GM12878 (cell line): Measurements from ENCODE around the gene DNAJC18. TPM values are rescaled to one million over a fixed set of nuclear protein-coding genes. Genes with fewer than 3 reads are reported as not detected.

Experiments used
- ATAC-seq: fragments of 200-7000 bp; cut with Tn5 transposase; 3 replicates; pipeline ENCODE4 v1.9.1; 2020; ENCODE audit warnings: mild to moderate bottlenecking, moderate library complexity
- BruUV-seq: library from RNA; stranded (reverse); fragments of 400-500 nt; replicated peaks from 2 replicates; lab custom pipeline; 2021; lab: Mats Ljungman, UMichigan
- CTCF ChIA-PET: fragments of 300-600 bp; sonication (Branson Sonifier 250); formaldehyde crosslinking; extraction: SDS; loops from one replicate; lab custom pipeline; 2021; ENCODE audit warnings: inconsistent platforms; lab: Yijun Ruan, JAX
- POLR2A ChIA-PET: fragments of 350-600 bp; formaldehyde crosslinking; extraction: SDS; loops from one replicate; lab custom pipeline; 2021; ENCODE audit warnings: inconsistent platforms; lab: Charles Lee
- RAD21 ChIA-PET: fragments of 300-600 bp; sonication (Branson Sonifier 250); formaldehyde crosslinking; loops from one replicate; lab custom pipeline; 2023; ENCODE audit warnings: antibody characterized with exemption; ENCODE audit not compliant: unreplicated experiment; lab: Charles Lee
- SMC1A ChIA-PET: fragments of 300-600 bp; sonication (Branson Sonifier 250); formaldehyde crosslinking; loops from one replicate; lab custom pipeline; 2023; ENCODE audit not compliant: unreplicated experiment, uncharacterized antibody; lab: Charles Lee
- DNase-seq: peaks from one replicate; pipeline ENCODE4 v3.0.0-alpha.2; 2011; ENCODE audit warnings: low read depth, low spot score
- FAIRE-seq: peaks from 3 replicates; lab custom pipeline; 2011; peaks lifted over from hg19 to GRCh38; lab: Jason Lieb, UNC
- H2AFZ ChIP-seq: 2 replicates; pipeline ENCODE4 v1.6.0; 2011; ENCODE audit warnings: low read depth, low read length, control low read depth; ENCODE audit not compliant: control insufficient read depth
- H3K27ac ChIP-seq: 2 replicates; pipeline ENCODE4 v1.5.1; 2011; ENCODE audit warnings: control low read depth; ENCODE audit not compliant: control insufficient read depth, insufficient read depth
- H3K27me3 ChIP-seq, 2 experiments: replicated peaks in 1 of 2; 2 replicates each; pipeline versions ENCODE4 v1.6.0 to v1.6.1; 2011; ENCODE audit warnings: low read length in 1 of 2; ENCODE audit not compliant: control insufficient read depth in 2 of 2, insufficient read depth in 2 of 2
- H3K36me3 ChIP-seq, 2 experiments: 2 replicates each; pipeline ENCODE4 v1.5.1; 2011; ENCODE audit warnings: low read length in 1 of 2; ENCODE audit not compliant: control insufficient read depth in 2 of 2, insufficient read depth in 2 of 2
- H3K4me1 ChIP-seq: 2 replicates; pipeline ENCODE4 v1.6.1; 2011; ENCODE audit warnings: mild to moderate bottlenecking, low read length, moderate library complexity, mixed read lengths; ENCODE audit not compliant: control insufficient read depth, insufficient read depth
- H3K4me2 ChIP-seq: 2 replicates; pipeline ENCODE4 v1.6.0; 2011; ENCODE audit warnings: control low read depth; ENCODE audit not compliant: control insufficient read depth, insufficient read depth
- H3K4me3 ChIP-seq: fragments of 200-600 bp; sonication (generic); 2 replicates; pipeline ENCODE4 v1.5.1; 2016
- H3K79me2 ChIP-seq: 2 replicates; pipeline ENCODE4 v1.6.0; 2011; ENCODE audit warnings: low read length; ENCODE audit not compliant: control insufficient read depth, insufficient read depth
- H3K9ac ChIP-seq: 2 replicates; pipeline ENCODE4 v1.8.0; 2011; ENCODE audit warnings: low read length, control low read depth, mixed read lengths; ENCODE audit not compliant: control insufficient read depth, insufficient read depth
- H3K9me3 ChIP-seq: replicated peaks from 3 replicates; pipeline ENCODE4 v1.5.1; 2011; ENCODE audit warnings: mild to moderate bottlenecking, low read length; ENCODE audit not compliant: control insufficient read depth, insufficient read depth
- H4K20me1 ChIP-seq: 2 replicates; pipeline ENCODE4 v1.6.0; 2011; ENCODE audit not compliant: control insufficient read depth, insufficient read depth
- ATF7 ChIP-seq: fragments of 450-650 bp; IDR thresholded peaks from 2 replicates; pipeline ENCODE4 v1.6.1; 2016; ENCODE audit warnings: low read depth, mild to moderate bottlenecking
- BHLHE40 ChIP-seq, 2 experiments: fragments of 450-650 bp in 1 of 2; IDR thresholded peaks; 2 replicates each; pipeline ENCODE4 v1.6.1; 2011 to 2017; ENCODE audit warnings: low read depth in 2 of 2, borderline replicate concordance in 1 of 2, improper control_type of control experiment in 1 of 2, low read length in 1 of 2, mild to moderate bottlenecking in 1 of 2
- EP300 ChIP-seq, 2 experiments: fragments of 150-350 bp in 1 of 2; IDR thresholded peaks; 2 replicates each; pipeline ENCODE4 v1.6.1; 2011 to 2012; ENCODE audit warnings: low read depth in 2 of 2, low read length in 2 of 2, borderline replicate concordance in 1 of 2, improper control_type of control experiment in 1 of 2, inconsistent platforms in 1 of 2; ENCODE audit not compliant: control insufficient read depth in 1 of 2
- HDAC2 ChIP-seq: fragments of 200-600 bp; sonication (generic); IDR thresholded peaks from 2 replicates; pipeline ENCODE4 v1.6.1; 2017
- IKZF2 ChIP-seq, 2 experiments: fragments of 450-650 bp; IDR thresholded peaks; 2 replicates each; pipeline ENCODE4 v1.6.1; 2017; ENCODE audit warnings: mild to moderate bottlenecking in 2 of 2, moderate library complexity in 2 of 2
- LARP7 ChIP-seq: fragments of 450-650 bp; IDR thresholded peaks from 2 replicates; pipeline ENCODE4 v1.6.1; 2017; ENCODE audit warnings: mild to moderate bottlenecking
- SMAD1 ChIP-seq: fragments of 450-650 bp; IDR thresholded peaks from 2 replicates; pipeline ENCODE4 v1.6.1; 2018; ENCODE audit warnings: mild to moderate bottlenecking, low read depth; ENCODE audit not compliant: partially characterized antibody
- USF2 ChIP-seq: IDR thresholded peaks from 2 replicates; pipeline ENCODE4 v1.6.1; 2011; ENCODE audit warnings: low read depth, low read length, improper control_type of control experiment, borderline replicate concordance
- ZNF24 ChIP-seq: fragments of 450-650 bp; IDR thresholded peaks from 2 replicates; pipeline ENCODE4 v1.6.1; 2017; ENCODE audit warnings: antibody characterized with exemption, mild to moderate bottlenecking
- ZSCAN29 ChIP-seq: fragments of 450-650 bp; IDR thresholded peaks from 2 replicates; pipeline ENCODE4 v1.6.1; 2017; ENCODE audit warnings: mild to moderate bottlenecking, moderate library complexity
- WGBS: methylation state at CpG from one replicate; pipeline ENCODE4 v1.1.6; 2016; ENCODE audit warnings: low lambda C conversion rate; ENCODE audit not compliant: insufficient replicate concordance, insufficient coverage; ENCODE audit errors: missing lambda C conversion rate; 5-methylcytosine and 5-hydroxymethylcytosine counted together
- in situ Hi-C: fragments of 300-500 bp; cut with MboI; formaldehyde crosslinking; loops from 9 replicates; pipeline ENCODE4 v1.14.3; 2018; ENCODE audit warnings: mixed read lengths
- intact Hi-C: fragments of 100-400 bp; cut with micrococcal nuclease; formaldehyde crosslinking; loops from one replicate; pipeline ENCODE4 v1.14.2; 2022; ENCODE audit not compliant: unreplicated experiment
- polyA plus RNA-seq, 11 experiments: library from polyadenylated mRNA; depleted of rRNA in 4 of 11; unstranded in 6 of 11; stranded (reverse) in 5 of 11; fragments of >200 nt; fragmentation: Nextera tagmentation in 4 of 11; fragmentation: Illumina TruSeq in 1 of 11; extraction: Ambion mirVana in 4 of 11; extraction: Trizol in 1 of 11; gene quantifications; 1 replicate in 1 of 11; 2 replicates in 10 of 11; pipeline versions ENCODE4 v1.2.1 to v1.2.3, GENCODE V29; 2011 to 2016; ENCODE audit warnings: inconsistent platforms in 2 of 11, missing spikeins in 2 of 11, low read depth in 1 of 11
- total RNA-seq, 4 experiments: library from RNA; depleted of rRNA in 3 of 4; stranded (reverse); fragments of >200 nt in 3 of 4; fragmentation: Illumina TruSeq in 1 of 4; extraction: Trizol in 1 of 4; gene quantifications; 2 replicates each; pipeline versions ENCODE4 v1.2.1 to v1.2.3, GENCODE V29; 2013 to 2021

Gene DNAJC18
- total and polyA plus RNA-seq, 10 of the 15 experiments (the other 5 are each of a cell fraction or from before 2014, with no cell fraction given), result 6.4 to 26.7 (median 17.7) TPM

GRCh38 chr5:139371482-139372435 is 67.6 kb downstream of the DNAJC18 start:
- POLR2A ChIA-PET, result interaction anchor here (0.7 kb wide), 2 partner anchors 9 to 26 kb away, joined by 3 to 4 read pairs; no protein-coding TSS in a partner anchor
- in situ Hi-C loops (no loop called here), intact Hi-C loops (no loop called here)
- Histone ChIP-seq H3K9me3 (no peaks in the 10 kb centered on the region), H3K79me2 (no peaks in the 10 kb centered on the region), H3K27ac (no peak overlapping the region), H3K36me3 (peaks cover 0 to 13% of the 10 kb centered on the region in 2 experiments; a peak in 1 of 4 replicates), H3K9ac (no peak overlapping the region), H2AFZ (no peak overlapping the region), H3K27me3 (no peaks in the 10 kb centered on the region), H4K20me1 (no peaks in the 10 kb centered on the region), H3K4me2 (no peak overlapping the region), H3K4me1 (no peaks in the 10 kb centered on the region), H3K4me3 (no peak overlapping the region)
- ATAC-seq (no peak), DNase-seq (no peak), FAIRE-seq (no peak)
- CTCF ChIA-PET, result interaction anchor here (1.3 to 1.8 kb wide), 2 partner anchors 17 to 121 kb away, joined by 4 read pairs; no protein-coding TSS in a partner anchor
- WGBS, result 70% methylated on average over 7 of the region's 7 CpGs
- no TSS peak for BruUV-seq
- RAD21 ChIA-PET, result interaction anchor here (0.6 kb wide), 1 partner anchor 121 kb away, joined by 3 read pairs; no protein-coding TSS in a partner anchor
- no peak for TF ChIP-seq HDAC2
- TF ChIP-seq EP300 (IDR thresholded peaks at IDR 0.05; ENCODE audit: borderline replicate concordance in 1 of 2, control insufficient read depth in 1 of 2, low read depth in 2 of 2, low read length in 2 of 2), result no peak
- no peak for TF ChIP-seq IKZF2 (IDR thresholded peaks at IDR 0.05)
- TF ChIP-seq LARP7, result no peak
- no peak for TF ChIP-seq SMAD1
- TF ChIP-seq ZSCAN29, result no peak
- no peak for TF ChIP-seq USF2
- TF ChIP-seq ZNF24, result no peak
- no peak for TF ChIP-seq ATF7
- TF ChIP-seq BHLHE40 (IDR thresholded peaks at IDR 0.05; ENCODE audit: borderline replicate concordance in 1 of 2, low read depth in 2 of 2, low read length in 1 of 2), result no peak
- SMC1A ChIA-PET, result interaction anchor here (0.6 to 1.5 kb wide), 2 partner anchors 17 to 23 kb away, joined by 3 read pairs; no protein-coding TSS in a partner anchor
